Neural progenitor cell (in vitro differentiated cells): ENCODE measurements around the gene SUGCT. TPM values are rescaled to one million over a fixed set of nuclear protein-coding genes. Genes with fewer than 3 reads are reported as not detected.

Source experiments
- DNase-seq: peaks from one replicate; pipeline ENCODE4 v3.0.0-alpha.2; 2016; ENCODE audit warnings: low spot score
- H2AFZ ChIP-seq: fragments of 200-600 bp; sonication (generic); replicated peaks from 2 replicates; pipeline ENCODE4 v1.6.1; 2016; ENCODE audit warnings: antibody characterized with exemption
- H3F3A ChIP-seq: fragments of 200-600 bp; sonication (generic); 2 replicates; pipeline ENCODE4 v1.6.1; 2016; ENCODE audit warnings: antibody characterized with exemption, low read depth
- H3K27ac ChIP-seq: fragments of 200-600 bp; sonication (generic); 2 replicates; pipeline ENCODE4 v1.5.1; 2016; ENCODE audit warnings: mild to moderate bottlenecking
- H3K27me3 ChIP-seq: fragments of 200-600 bp; sonication (generic); 2 replicates; pipeline ENCODE4 v1.6.1; 2016; ENCODE audit warnings: mild to moderate bottlenecking, moderate library complexity
- H3K36me3 ChIP-seq: fragments of 200-600 bp; sonication (generic); 2 replicates; pipeline ENCODE4 v1.5.1; 2016
- H3K4me1 ChIP-seq: fragments of 200-600 bp; sonication (generic); 2 replicates; pipeline ENCODE4 v1.6.1; 2016; ENCODE audit warnings: mixed run types
- H3K4me2 ChIP-seq: fragments of 200-600 bp; sonication (generic); 2 replicates; pipeline ENCODE4 v1.6.1; 2016
- H3K4me3 ChIP-seq: fragments of 200-600 bp; sonication (generic); 2 replicates; pipeline ENCODE4 v1.5.1; 2016
- H3K79me2 ChIP-seq: fragments of 200-600 bp; sonication (generic); 2 replicates; pipeline ENCODE4 v1.6.1; 2016; ENCODE audit warnings: low read depth
- H3K9ac ChIP-seq: fragments of 200-600 bp; sonication (generic); 2 replicates; pipeline ENCODE4 v1.6.1; 2016
- H3K9me3 ChIP-seq: fragments of 200-600 bp; sonication (generic); 2 replicates; pipeline ENCODE4 v1.5.1; 2016; ENCODE audit warnings: low read depth
- H4K20me1 ChIP-seq: fragments of 200-600 bp; sonication (generic); 2 replicates; pipeline ENCODE4 v1.6.1; 2016; ENCODE audit warnings: low read depth
- H3K27ac Mint-ChIP-seq: 3 replicates; pipeline ENCODE4 v1.8.0; 2021; ENCODE audit warnings: mixed read lengths
- H3K27me3 Mint-ChIP-seq: 2 replicates; pipeline ENCODE4 v1.8.0; 2022; ENCODE audit warnings: low read depth, mild to moderate bottlenecking, inconsistent platforms, moderate library complexity, mixed read lengths; ENCODE audit not compliant: insufficient read depth
- H3K36me3 Mint-ChIP-seq: 3 replicates; pipeline ENCODE4 v1.8.0; 2021; ENCODE audit warnings: mixed read lengths
- H3K4me1 Mint-ChIP-seq: 3 replicates; pipeline ENCODE4 v1.8.0; 2021; ENCODE audit warnings: mixed read lengths
- H3K4me3 Mint-ChIP-seq: 3 replicates; pipeline ENCODE4 v1.8.0; 2021; ENCODE audit warnings: mild to moderate bottlenecking, moderate library complexity, mixed read lengths
- H3K9me3 Mint-ChIP-seq: 3 replicates; pipeline ENCODE4 v1.8.0; 2020; ENCODE audit warnings: mixed read lengths
- EZH2 ChIP-seq: fragments of 200-600 bp; sonication (generic); IDR thresholded peaks from 2 replicates; pipeline ENCODE4 v1.6.1; 2017; ENCODE audit warnings: antibody characterized with exemption, mild to moderate bottlenecking, moderate library complexity
- EZH2phosphoT487 ChIP-seq: fragments of 200-600 bp; sonication (generic); IDR thresholded peaks from 2 replicates; pipeline ENCODE4 v1.6.1; 2017; ENCODE audit warnings: antibody characterized with exemption
- total RNA-seq: library from RNA; depleted of rRNA; stranded (reverse); fragments of >200 nt; gene quantifications from 2 replicates; pipeline ENCODE4 v1.2.3, GENCODE V29; 2015; ENCODE audit warnings: low replicate concordance
- TF ChIP-seq, protein P1 (sequence below): fragments of 200-600 bp; sonication (generic); IDR thresholded peaks from 2 replicates; pipeline ENCODE4 v1.5.1; 2017; ENCODE audit warnings: antibody characterized with exemption, mild to moderate bottlenecking

The SUGCT gene
- total RNA-seq, 1 donor from 2014 or later = 10.1 TPM

DNA sequence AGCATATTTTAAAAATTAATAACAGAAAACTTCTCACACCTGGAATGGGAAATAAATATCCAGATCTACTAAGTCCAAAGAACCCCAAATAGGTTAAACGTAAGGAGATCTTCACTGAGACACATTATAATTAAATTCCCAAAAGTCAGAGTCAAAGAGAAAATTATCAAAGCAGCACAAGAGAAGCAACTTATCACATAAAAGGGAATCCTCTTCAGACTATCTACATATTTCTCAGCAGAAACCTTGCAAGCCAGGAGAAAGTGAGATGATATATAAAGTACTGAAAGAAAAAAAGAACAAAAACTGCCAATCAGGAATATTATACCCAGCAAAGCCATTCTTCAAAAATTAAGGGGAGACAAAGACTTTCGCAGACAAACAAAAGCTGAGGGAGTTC, 756.4 kb downstream of the SUGCT start:
- Mint-ChIP-seq H3K36me3 (no peaks in the 10 kb centered on the region), H3K4me3 (no peak overlapping the region), H3K27ac (no peak overlapping the region), H3K4me1 (no peaks in the 10 kb centered on the region), H3K27me3 (peaks cover 2% of the 10 kb centered on the region), H3K9me3 (peaks cover 14% of the 10 kb centered on the region)
- Histone ChIP-seq H3F3A (no peaks in the 10 kb centered on the region), H2AFZ (no peak overlapping the region), H3K79me2 (no peaks in the 10 kb centered on the region), H3K9me3 (no peaks in the 10 kb centered on the region), H3K4me1 (no peaks in the 10 kb centered on the region), H3K27ac (no peak overlapping the region), H3K4me2 (no peak overlapping the region), H3K4me3 (no peak overlapping the region), H3K27me3 (no peaks in the 10 kb centered on the region), H3K9ac (no peak overlapping the region), H4K20me1 (no peaks in the 10 kb centered on the region), H3K36me3 (no peaks in the 10 kb centered on the region)
- no peak for TF ChIP-seq EZH2
- TF ChIP-seq, protein P1, sequence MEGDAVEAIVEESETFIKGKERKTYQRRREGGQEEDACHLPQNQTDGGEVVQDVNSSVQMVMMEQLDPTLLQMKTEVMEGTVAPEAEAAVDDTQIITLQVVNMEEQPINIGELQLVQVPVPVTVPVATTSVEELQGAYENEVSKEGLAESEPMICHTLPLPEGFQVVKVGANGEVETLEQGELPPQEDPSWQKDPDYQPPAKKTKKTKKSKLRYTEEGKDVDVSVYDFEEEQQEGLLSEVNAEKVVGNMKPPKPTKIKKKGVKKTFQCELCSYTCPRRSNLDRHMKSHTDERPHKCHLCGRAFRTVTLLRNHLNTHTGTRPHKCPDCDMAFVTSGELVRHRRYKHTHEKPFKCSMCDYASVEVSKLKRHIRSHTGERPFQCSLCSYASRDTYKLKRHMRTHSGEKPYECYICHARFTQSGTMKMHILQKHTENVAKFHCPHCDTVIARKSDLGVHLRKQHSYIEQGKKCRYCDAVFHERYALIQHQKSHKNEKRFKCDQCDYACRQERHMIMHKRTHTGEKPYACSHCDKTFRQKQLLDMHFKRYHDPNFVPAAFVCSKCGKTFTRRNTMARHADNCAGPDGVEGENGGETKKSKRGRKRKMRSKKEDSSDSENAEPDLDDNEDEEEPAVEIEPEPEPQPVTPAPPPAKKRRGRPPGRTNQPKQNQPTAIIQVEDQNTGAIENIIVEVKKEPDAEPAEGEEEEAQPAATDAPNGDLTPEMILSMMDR = no peak
- TF ChIP-seq EZH2phosphoT487 = no peak
- no peak for DNase-seq

DNA sequence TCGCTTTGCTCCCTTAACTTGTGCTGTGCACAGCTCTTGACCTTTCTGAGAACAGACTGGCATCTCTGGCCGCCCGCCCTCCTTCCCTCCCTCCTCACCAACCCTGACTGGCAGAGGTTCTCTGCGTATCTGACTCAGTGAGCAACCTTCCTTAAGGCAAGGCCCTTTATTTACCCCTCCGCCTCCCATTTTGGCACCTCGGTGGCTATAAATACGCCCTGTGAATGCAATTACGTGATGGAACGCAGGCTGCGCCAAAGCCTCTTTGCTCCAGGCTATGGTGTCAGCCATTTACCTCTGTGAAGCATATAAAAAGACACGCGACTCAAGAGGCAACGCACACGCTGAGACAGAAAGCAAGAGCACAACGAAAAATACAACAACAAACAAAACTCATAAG, 764.3 kb downstream of the SUGCT start:
- no peak overlapping the region for H3K4me2 ChIP-seq
- H3K36me3 Mint-ChIP-seq = no peaks in the 10 kb centered on the region
- no peaks in the 10 kb centered on the region for H3K4me1 ChIP-seq
- H3K27ac Mint-ChIP-seq = no peak overlapping the region
- peaks cover 10% of the 10 kb centered on the region for H3K9me3 Mint-ChIP-seq
- DNase-seq = no peak
- no peaks in the 10 kb centered on the region for H4K20me1 ChIP-seq
- H3K36me3 ChIP-seq = no peaks in the 10 kb centered on the region
- H3F3A ChIP-seq = no peaks in the 10 kb centered on the region
- no peaks in the 10 kb centered on the region for H3K79me2 ChIP-seq
- H3K27me3 ChIP-seq = no peaks in the 10 kb centered on the region
- no peak overlapping the region for H3K4me3 Mint-ChIP-seq
- no peaks in the 10 kb centered on the region for H3K4me1 Mint-ChIP-seq
- H3K27ac ChIP-seq = no peak overlapping the region
- H3K27me3 Mint-ChIP-seq = peaks cover 6% of the 10 kb centered on the region
- H3K9me3 ChIP-seq = no peaks in the 10 kb centered on the region
- no peak for TF ChIP-seq EZH2
- TF ChIP-seq EZH2phosphoT487 = no peak
- TF ChIP-seq, protein P1 = no peak
- H2AFZ ChIP-seq = no peak overlapping the region
- H3K4me3 ChIP-seq = no peak overlapping the region
- no peak overlapping the region for H3K9ac ChIP-seq

DNA sequence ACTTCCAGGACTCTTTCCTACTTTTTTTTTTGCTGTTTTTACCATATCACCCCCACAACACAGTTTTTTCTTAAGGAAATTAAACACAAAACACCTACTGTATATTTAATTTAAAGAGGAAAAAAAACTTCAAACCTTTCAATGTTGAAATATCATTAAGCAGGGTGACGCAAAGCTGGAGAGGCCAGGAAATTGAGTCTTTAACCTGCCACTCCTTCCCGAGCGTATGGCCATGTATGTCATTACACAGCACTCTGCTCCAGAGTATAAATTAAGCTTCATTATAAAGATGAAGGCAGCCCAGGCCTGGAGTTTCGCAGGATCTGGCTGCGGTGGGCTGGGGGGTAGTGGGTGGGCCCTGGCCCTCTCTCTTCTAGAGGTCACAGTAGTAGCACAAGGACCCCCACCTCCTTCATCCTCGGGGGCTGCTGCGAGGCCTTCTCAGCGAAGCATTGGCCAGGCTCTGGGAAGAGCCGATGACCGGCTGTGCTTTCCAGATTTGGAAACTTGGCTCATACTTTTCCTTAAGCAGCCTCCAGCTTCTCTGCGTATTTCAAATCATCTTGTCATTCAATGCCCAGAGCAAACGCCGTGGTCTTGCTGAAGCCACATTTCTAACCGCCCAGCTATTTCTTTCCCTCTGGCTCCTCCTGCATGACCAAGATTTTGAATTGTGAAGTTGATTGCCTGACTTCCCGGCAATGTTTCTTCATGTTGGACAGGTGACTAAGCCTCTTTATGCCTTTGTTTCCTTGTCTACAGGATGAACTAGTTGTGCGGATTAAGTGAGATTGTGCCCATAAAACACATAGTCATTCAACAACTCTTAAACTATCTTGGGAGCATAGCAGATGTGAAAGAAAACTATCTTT, 765.1 kb downstream of the SUGCT start:
- Histone ChIP-seq H3K9ac (no peak overlapping the region), H3K27ac (no peak overlapping the region), H3K4me2 (no peak overlapping the region), H3K4me3 (no peak overlapping the region), H3K36me3 (no peaks in the 10 kb centered on the region), H3K4me1 (no peaks in the 10 kb centered on the region), H4K20me1 (no peaks in the 10 kb centered on the region), H2AFZ (no peak overlapping the region), H3F3A (no peaks in the 10 kb centered on the region), H3K79me2 (no peaks in the 10 kb centered on the region), H3K9me3 (no peaks in the 10 kb centered on the region), H3K27me3 (no peaks in the 10 kb centered on the region)
- Mint-ChIP-seq H3K36me3 (no peaks in the 10 kb centered on the region), H3K27me3 (peaks cover 6% of the 10 kb centered on the region), H3K9me3 (peaks cover 9% of the 10 kb centered on the region), H3K27ac (no peak overlapping the region), H3K4me1 (no peaks in the 10 kb centered on the region), H3K4me3 (no peak overlapping the region)
- TF ChIP-seq EZH2phosphoT487 = no peak
- no peak for DNase-seq

DNA sequence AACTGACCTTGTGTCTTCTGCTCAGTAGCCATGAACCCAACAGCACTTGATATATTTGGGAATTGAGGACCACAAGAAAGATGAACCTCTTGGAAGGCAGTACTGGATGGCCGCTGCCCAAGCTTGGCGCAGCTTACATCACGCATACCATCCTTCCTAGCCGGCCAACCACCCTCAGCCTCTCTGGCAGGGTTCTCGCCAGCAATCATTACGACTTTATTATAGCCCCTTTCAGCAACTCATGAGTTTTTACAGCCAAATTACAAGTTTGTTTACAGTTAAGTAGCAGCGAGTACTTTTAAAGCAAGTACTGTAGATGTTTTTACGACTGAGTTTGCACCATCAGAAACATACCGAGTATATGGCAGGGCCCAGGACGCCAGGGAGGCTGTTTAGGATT, 769.1 kb downstream of the SUGCT start:
- no peak for DNase-seq
- no peaks in the 10 kb centered on the region for H4K20me1 ChIP-seq
- H3K36me3 Mint-ChIP-seq = no peaks in the 10 kb centered on the region
- no peak overlapping the region for H3K4me2 ChIP-seq
- H3K27me3 ChIP-seq = no peaks in the 10 kb centered on the region
- H3K9me3 Mint-ChIP-seq = no peaks in the 10 kb centered on the region
- H3K79me2 ChIP-seq = no peaks in the 10 kb centered on the region
- H3F3A ChIP-seq = no peaks in the 10 kb centered on the region
- H3K27ac Mint-ChIP-seq = no peak overlapping the region
- H3K4me3 Mint-ChIP-seq = no peak overlapping the region
- no peak for TF ChIP-seq EZH2phosphoT487
- TF ChIP-seq, protein P1 = no peak
- no peak for TF ChIP-seq EZH2
- H3K36me3 ChIP-seq = no peaks in the 10 kb centered on the region
- H3K9me3 ChIP-seq = no peaks in the 10 kb centered on the region
- H3K4me1 Mint-ChIP-seq = no peaks in the 10 kb centered on the region
- H3K4me1 ChIP-seq = no peaks in the 10 kb centered on the region
- H3K9ac ChIP-seq = no peak overlapping the region
- H3K27ac ChIP-seq = no peak overlapping the region
- H3K27me3 Mint-ChIP-seq = peaks cover 3% of the 10 kb centered on the region
- no peak overlapping the region for H3K4me3 ChIP-seq
- no peak overlapping the region for H2AFZ ChIP-seq
